ENCODE results near the gene ATG16L2.

DNA sequence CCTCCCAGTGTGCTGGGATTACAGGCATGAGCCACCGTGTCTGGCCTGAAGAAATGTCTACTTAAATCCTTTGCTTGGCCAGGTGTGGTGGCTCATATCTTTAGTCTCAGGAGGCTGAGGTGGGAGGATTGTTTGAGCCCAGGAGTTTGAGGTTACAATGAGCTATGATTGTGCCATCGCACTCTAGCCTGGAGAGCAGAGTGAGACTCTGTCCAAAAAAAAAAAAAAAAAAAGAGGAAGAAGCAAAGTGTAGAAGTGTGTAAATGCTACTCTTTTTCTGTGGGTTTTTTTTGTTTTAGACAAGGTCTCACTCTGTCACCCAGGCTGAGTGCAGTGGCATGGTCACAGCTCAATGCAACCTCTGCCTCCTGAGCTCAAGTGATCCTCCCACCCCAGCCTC is 6.4 kb upstream of the ATG16L2 start:
- TF ChIP-seq, protein P1, sequence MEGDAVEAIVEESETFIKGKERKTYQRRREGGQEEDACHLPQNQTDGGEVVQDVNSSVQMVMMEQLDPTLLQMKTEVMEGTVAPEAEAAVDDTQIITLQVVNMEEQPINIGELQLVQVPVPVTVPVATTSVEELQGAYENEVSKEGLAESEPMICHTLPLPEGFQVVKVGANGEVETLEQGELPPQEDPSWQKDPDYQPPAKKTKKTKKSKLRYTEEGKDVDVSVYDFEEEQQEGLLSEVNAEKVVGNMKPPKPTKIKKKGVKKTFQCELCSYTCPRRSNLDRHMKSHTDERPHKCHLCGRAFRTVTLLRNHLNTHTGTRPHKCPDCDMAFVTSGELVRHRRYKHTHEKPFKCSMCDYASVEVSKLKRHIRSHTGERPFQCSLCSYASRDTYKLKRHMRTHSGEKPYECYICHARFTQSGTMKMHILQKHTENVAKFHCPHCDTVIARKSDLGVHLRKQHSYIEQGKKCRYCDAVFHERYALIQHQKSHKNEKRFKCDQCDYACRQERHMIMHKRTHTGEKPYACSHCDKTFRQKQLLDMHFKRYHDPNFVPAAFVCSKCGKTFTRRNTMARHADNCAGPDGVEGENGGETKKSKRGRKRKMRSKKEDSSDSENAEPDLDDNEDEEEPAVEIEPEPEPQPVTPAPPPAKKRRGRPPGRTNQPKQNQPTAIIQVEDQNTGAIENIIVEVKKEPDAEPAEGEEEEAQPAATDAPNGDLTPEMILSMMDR (conservative IDR thresholded peaks at IDR 0.05): no peak
- no peak for TF ChIP-seq EZH2 (IDR thresholded peaks at IDR 0.05; ENCODE audit: low read depth)
